Measurements from ENCODE around the gene CLCN5.

- no peak for TF ChIP-seq CTCF (IDR thresholded peaks at IDR 0.05)
- no peak for TF ChIP-seq POLR2A (IDR thresholded peaks at IDR 0.05)
Observed at GRCh38 chrX:50117476-50117875, 195.1 kb downstream of the CLCN5 start.

All from Peyer's patch (tissue), 4 donors.